ENCODE data around the gene TUBGCP6.

Gene TUBGCP6

GRCh38 chr22:50244420-50245213 is at the start of gene TUBGCP6:
Gene TUBGCP6 (minus strand): TSS chr22:50245023. CDS start chr22:50244459, 564 bp downstream.
- DNase-seq: peak; percentile 82 to 93 (median 88)

- DNase-seq: no peak
Measured at GRCh38 chr22:50294319-50294656, 49.5 kb upstream of the TUBGCP6 start.

- DNase-seq: no peak
Measured at GRCh38 chr22:50293441-50294318, 48.9 kb upstream of the TUBGCP6 start.

- no peak for DNase-seq
Measured at GRCh38 chr22:50292643-50293440, 48.0 kb upstream of the TUBGCP6 start.

- DNase-seq: no peak
Measured at GRCh38 chr22:50289942-50290630, 45.3 kb upstream of the TUBGCP6 start.

GRCh38 chr22:50289151-50289941 is 44.5 kb upstream of the TUBGCP6 start:
- DNase-seq: no peak

- DNase-seq: no peak
Measured at GRCh38 chr22:50287731-50288130, 42.9 kb upstream of the TUBGCP6 start.

- DNase-seq: no peak
Measured at GRCh38 chr22:50286701-50287318, 42.0 kb upstream of the TUBGCP6 start.

- no peak for DNase-seq
Measured at GRCh38 chr22:50286275-50286674, 41.5 kb upstream of the TUBGCP6 start.

- no peak for DNase-seq
Measured at GRCh38 chr22:50285568-50286229, 40.9 kb upstream of the TUBGCP6 start.

- no peak for DNase-seq
Measured at GRCh38 chr22:50284479-50284878, 39.7 kb upstream of the TUBGCP6 start.

GRCh38 chr22:50283821-50284220 is 39.0 kb upstream of the TUBGCP6 start:
- no peak for DNase-seq

- DNase-seq: no peak
Measured at GRCh38 chr22:50282361-50283155, 37.7 kb upstream of the TUBGCP6 start.

- DNase-seq: no peak
Measured at GRCh38 chr22:50281957-50282356, 37.1 kb upstream of the TUBGCP6 start.

- DNase-seq: no peak
Measured at GRCh38 chr22:50281384-50281760, 36.5 kb upstream of the TUBGCP6 start.

GRCh38 chr22:50280708-50281383 is 36.0 kb upstream of the TUBGCP6 start:
- no peak for DNase-seq

- DNase-seq: no peak
Measured at GRCh38 chr22:50280022-50280707, 35.3 kb upstream of the TUBGCP6 start.

- no peak for DNase-seq
Measured at GRCh38 chr22:50278956-50279619, 34.3 kb upstream of the TUBGCP6 start.

All from stimulated activated naive CD4-positive, alpha-beta T cell (primary cell).